Esophagus squamous epithelium (tissue), 5 donors: ENCODE measurements around the gene TACR2. TPM values are rescaled to one million over a fixed set of nuclear protein-coding genes. Genes with fewer than 3 reads are reported as not detected.

ENCODE experiments used
- DNase-seq: peaks from one replicate; lab custom pipeline; 2025; lab: John Stamatoyannopoulos, UW
- H3K27ac ChIP-seq, 4 donors: fragments of 200-600 bp; sonication (generic); one replicate each; pipeline ENCODE4 v1.5.1; 2016 to 2019; ENCODE audit warnings: mild to moderate bottlenecking in 1 of 4
- H3K27me3 ChIP-seq, 4 donors: fragments of 200-600 bp; sonication (generic); 1 replicate in 3 of 4; 2 replicates in 1 of 4; pipeline versions ENCODE4 v1.5.1 to v1.6.0; 2017 to 2021; ENCODE audit warnings: antibody characterized with exemption in 1 of 4
- H3K36me3 ChIP-seq, 3 donors: fragments of 200-600 bp; sonication (generic); one replicate each; pipeline ENCODE4 v1.5.1; 2016 to 2019
- H3K4me1 ChIP-seq, 3 donors: fragments of 200-600 bp; sonication (generic); one replicate each; pipeline ENCODE4 v1.5.1; 2017 to 2019
- H3K4me3 ChIP-seq, 4 donors: fragments of 200-600 bp; sonication (generic); 1 replicate in 3 of 4; 2 replicates in 1 of 4; pipeline ENCODE4 v1.5.1; 2016 to 2019; ENCODE audit warnings: mild to moderate bottlenecking in 2 of 4, moderate library complexity in 1 of 4
- H3K9me3 ChIP-seq, 3 donors: fragments of 200-600 bp; sonication (generic); one replicate each; pipeline ENCODE4 v1.5.1; 2016 to 2019
- CTCF ChIP-seq, 6 experiments: fragments of 450-650 bp in 4 of 6; fragments of 200-600 bp in 2 of 6; sonication (generic) in 2 of 6; IDR thresholded peaks; one replicate each; pipeline ENCODE4 v1.5.1; 2016 to 2019; ENCODE audit warnings: antibody characterized with exemption in 6 of 6, mild to moderate bottlenecking in 4 of 6, moderate library complexity in 4 of 6
- POLR2A ChIP-seq, 4 donors: fragments of 450-650 bp; IDR thresholded peaks; one replicate each; pipeline ENCODE4 v1.6.1; 2017; ENCODE audit warnings: antibody characterized with exemption in 4 of 4, mild to moderate bottlenecking in 4 of 4, moderate library complexity in 3 of 4
- WGBS, 2 donors: methylation state at CpG; one replicate each; pipeline ENCODE4 v1.1.5; 2018; 5-methylcytosine and 5-hydroxymethylcytosine counted together
- intact Hi-C: fragments of 100-400 bp; cut with DNase I; formaldehyde crosslinking; loops from one replicate; pipeline ENCODE4 v1.15.0; 2022
- total RNA-seq, 4 donors: library from RNA; depleted of rRNA; stranded (reverse); fragments of >200 nt; gene quantifications; one replicate each; pipeline ENCODE4 v1.1.0, GENCODE V29; 2016
- donor health status: DM: yes; HTN: yes; CAD: no.

The TACR2 gene
- total RNA-seq, 4 donors from 2014 or later: 0.72 to 24.0 (median 4.4) TPM

- H3K9me3 ChIP-seq: no peaks in the 10 kb centered on the region
- peak overlapping the region; percentile 71 to 90 (median 86) for H3K27ac ChIP-seq
- TF ChIP-seq POLR2A (IDR thresholded peaks at IDR 0.05) (no peak), CTCF (IDR thresholded peaks at IDR 0.05) (no peak)
- DNase-seq: no peak
- H3K4me3 ChIP-seq: no peak overlapping the region
- no peaks in the 10 kb centered on the region for H3K27me3 ChIP-seq
- peaks cover 46 to 78% (median 48%) of the 10 kb centered on the region in 3 donors for H3K4me1 ChIP-seq
- WGBS, 2 donors: 83 to 88% methylated on average over 5 of the region's 5 CpGs
- H3K36me3 ChIP-seq: peaks cover 26 to 77% (median 36%) of the 10 kb centered on the region in 3 donors
- intact Hi-C loops: no loop called here
Measured at GRCh38 chr10:69363666-69364065, 53.1 kb downstream of the TACR2 start.

- TF ChIP-seq CTCF (IDR thresholded peaks at IDR 0.05) (no peak), POLR2A (IDR thresholded peaks at IDR 0.05) (no peak)
Measured at GRCh38 chr10:69362471-69362954, 54.2 kb downstream of the TACR2 start.

GRCh38 chr10:69361303-69361614 lies 55.5 kb downstream of the TACR2 start:
- Histone ChIP-seq H3K4me1 (peaks cover 45 to 71% (median 46%) of the 10 kb centered on the region in 3 donors), H3K27ac (peak overlapping the region; percentile 74 to 90 (median 86)), H3K36me3 (peaks cover 15 to 65% (median 18%) of the 10 kb centered on the region in 3 donors), H3K4me3 (no peak overlapping the region), H3K9me3 (no peaks in the 10 kb centered on the region), H3K27me3 (no peaks in the 10 kb centered on the region)
- 100% methylated on average over 2 of the region's 2 CpGs for WGBS, 2 donors
- intact Hi-C loops: no loop called here
- no peak for DNase-seq
- TF ChIP-seq POLR2A (IDR thresholded peaks at IDR 0.05): no peak
- no peak for TF ChIP-seq CTCF (IDR thresholded peaks at IDR 0.05)

More at GRCh38 chr10:69362471-69362954, 54.2 kb downstream of the TACR2 start:
- Histone ChIP-seq H3K27ac (peak overlapping the region; percentile 71 to 90 (median 86)), H3K9me3 (no peaks in the 10 kb centered on the region), H3K36me3 (peaks cover 16 to 69% (median 27%) of the 10 kb centered on the region in 3 donors), H3K4me3 (no peak overlapping the region), H3K27me3 (no peaks in the 10 kb centered on the region), H3K4me1 (peaks cover 46 to 83% (median 51%) of the 10 kb centered on the region in 3 donors)
- no peak for DNase-seq
- WGBS, 2 donors: 22 to 68% methylated on average over 5 of the region's 13 CpGs
- intact Hi-C loops: no loop called here

- 16 to 33% methylated on average over 4 to 5 of the region's 8 CpGs for WGBS, 2 donors
- Histone ChIP-seq H3K4me1 (peaks cover 45 to 68% (median 46%) of the 10 kb centered on the region in 3 donors), H3K27me3 (no peaks in the 10 kb centered on the region), H3K4me3 (no peak overlapping the region), H3K9me3 (no peaks in the 10 kb centered on the region), H3K36me3 (peaks cover 9 to 64% (median 12%) of the 10 kb centered on the region in 3 donors), H3K27ac (peak overlapping the region; percentile 74 to 90 (median 86))
- DNase-seq: no peak
- intact Hi-C loops: no loop called here
- TF ChIP-seq POLR2A (IDR thresholded peaks at IDR 0.05): no peak
- TF ChIP-seq CTCF (IDR thresholded peaks at IDR 0.05): no peak
Measured at GRCh38 chr10:69360485-69361302, 56.0 kb downstream of the TACR2 start.

GRCh38 chr10:69359594-69359993 lies 57.1 kb downstream of the TACR2 start:
- intact Hi-C loops: no loop called here
- WGBS, 2 donors: 73 to 78% methylated on average over 5 of the region's 5 CpGs
- Histone ChIP-seq H3K4me1 (peaks cover 45 to 68% (median 46%) of the 10 kb centered on the region in 3 donors), H3K27me3 (no peaks in the 10 kb centered on the region), H3K9me3 (no peaks in the 10 kb centered on the region), H3K27ac (peak overlapping the region; percentile 74 to 90 (median 86)), H3K36me3 (peaks cover under 1 to 61% (median under 1%) of the 10 kb centered on the region in 3 donors), H3K4me3 (no peak overlapping the region)
- DNase-seq: no peak
- no peak for TF ChIP-seq POLR2A (IDR thresholded peaks at IDR 0.05)
- TF ChIP-seq CTCF (IDR thresholded peaks at IDR 0.05): no peak
